Stimulated activated CD8-positive, alpha-beta memory T cell treated with anti-CD3 and anti-CD28 coated beads, Interleukin-15, amount 100 ng/mL, for 24 hours (primary cell): ENCODE results near the gene TMEM63B.
"Not testable (repeated sequence)": the region's sequence is repeated elsewhere in the genome, so short reads cannot be mapped to it uniquely, and the experiment has no call there.

Source experiments
- DNase-seq: peaks from one replicate; pipeline ENCODE4 v3.0.0-alpha.2; 2020; ENCODE audit warnings: low read depth

Gene TMEM63B

DNA sequence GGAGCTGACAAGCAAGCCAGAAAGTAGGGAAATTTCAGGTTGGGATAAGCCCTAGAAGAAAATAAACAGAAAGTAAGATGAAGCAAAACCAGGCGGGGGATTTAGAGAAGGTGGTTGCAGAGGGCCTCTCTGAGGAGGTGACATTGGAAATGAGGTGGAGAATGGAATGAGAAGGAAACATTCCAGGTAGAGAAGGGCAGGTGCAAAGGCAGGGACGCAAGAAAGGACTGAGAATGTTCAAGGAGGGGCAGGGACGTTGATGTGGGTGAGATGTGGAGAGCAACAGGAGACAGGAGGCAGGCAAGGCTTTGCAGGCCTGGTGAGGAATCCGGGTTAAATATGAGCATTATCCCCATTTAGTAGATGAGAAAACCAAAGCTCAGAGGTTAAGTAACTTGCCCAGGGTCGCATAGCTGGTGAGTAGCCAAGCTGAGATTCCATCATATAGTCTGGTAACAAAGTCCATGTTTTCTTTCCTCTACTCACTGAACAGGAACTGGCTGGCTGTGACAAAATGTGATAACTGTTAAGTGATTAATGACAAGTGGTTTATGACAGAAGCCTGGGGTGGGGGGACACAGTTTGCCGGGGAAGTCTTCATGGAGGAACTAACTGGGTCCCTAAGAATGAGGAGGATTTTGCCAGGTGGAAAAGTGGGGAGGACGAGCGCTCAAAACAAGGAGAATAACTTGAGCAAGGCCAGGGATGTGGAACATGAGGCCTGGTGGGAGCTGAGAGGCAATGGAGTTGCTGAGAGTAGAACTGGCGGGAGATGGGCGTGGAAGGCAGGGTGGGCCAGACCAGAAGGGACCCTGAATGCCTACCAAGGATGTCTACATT, 32.7 kb upstream of the TMEM63B start:
- DNase-seq: no peak

DNA sequence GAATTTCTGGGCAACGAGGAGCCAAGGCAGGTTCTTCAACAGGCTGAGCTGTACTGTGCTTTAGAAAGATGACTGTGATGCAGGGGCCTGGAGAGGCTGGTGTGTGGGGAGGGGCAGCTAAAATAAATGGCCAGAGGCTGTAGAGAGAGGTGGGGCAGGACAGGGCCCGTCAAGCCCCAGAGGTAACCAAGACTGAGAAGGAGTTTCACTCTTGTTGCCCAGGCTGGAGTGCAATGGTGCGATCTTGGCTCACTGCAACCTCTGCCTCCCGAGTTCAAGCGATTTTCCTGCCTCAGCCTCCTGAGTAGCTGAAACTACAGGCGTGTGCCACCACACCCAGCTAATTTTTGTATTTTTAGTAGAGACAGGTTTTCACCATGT, 32.1 kb upstream of the TMEM63B start:
- DNase-seq: not testable (repeated sequence)

DNA sequence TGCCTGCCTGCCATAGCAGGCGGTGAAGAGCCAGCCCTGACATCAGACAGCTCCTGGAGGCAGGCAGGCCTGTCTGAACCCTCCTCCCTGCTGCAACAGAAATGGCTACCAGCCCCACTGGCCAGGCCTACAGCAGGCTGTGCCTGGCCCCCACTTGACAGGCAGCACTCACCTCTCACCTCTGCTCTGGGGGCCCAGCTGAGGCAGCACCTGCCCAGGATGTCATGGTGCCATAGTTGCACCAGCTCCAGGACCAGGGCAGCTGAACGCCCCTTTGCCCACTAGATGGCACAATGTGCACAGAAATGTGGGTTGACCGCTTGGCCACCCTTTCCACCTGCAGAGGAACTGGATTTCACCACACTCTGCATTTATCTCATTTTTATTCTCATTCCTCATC, 30.7 kb upstream of the TMEM63B start:
- peak; percentile 32 for DNase-seq

DNA sequence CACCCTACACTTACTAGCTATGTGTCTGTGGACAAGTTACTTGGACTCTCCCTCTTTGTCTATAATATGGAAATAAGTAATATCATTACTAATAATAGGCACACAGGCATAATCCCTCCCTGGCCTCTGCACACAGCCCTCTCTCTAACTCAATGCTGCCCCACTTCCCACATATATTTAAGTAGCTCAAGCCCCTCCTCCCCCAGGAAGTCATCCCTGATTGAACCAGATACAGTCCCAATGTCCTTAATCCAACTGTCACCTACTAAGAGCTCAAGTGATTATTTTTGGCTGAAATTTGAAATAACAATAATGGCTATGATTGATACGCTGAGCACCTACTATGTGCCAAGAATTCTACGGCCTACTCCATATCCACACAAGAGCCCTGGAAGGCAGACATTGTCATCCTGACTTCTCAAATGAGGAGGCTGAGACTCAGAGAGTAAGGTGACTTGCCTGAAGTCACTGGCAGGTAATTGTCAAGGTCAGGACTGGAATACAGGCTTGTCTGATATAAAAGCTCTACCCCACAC, 29.5 kb upstream of the TMEM63B start:
- DNase-seq: no peak

DNA sequence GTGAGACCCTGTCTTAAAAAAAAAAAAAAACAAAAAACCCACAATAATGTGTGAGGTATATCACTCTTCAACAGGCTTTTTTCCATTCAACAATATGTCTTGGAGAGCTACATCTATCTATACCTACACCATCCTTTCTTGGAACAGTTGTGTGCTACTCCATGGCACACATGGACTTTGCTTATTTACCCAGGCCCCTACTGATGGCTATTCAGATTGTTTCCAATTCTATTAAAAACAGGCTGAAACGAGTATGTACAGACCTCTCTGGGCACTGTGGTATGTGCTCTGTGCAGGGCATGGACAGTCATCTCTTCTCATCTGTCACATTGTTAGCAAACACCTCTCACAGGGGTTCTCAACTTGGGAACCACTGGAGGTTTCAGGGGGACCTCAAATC, 28.2 kb upstream of the TMEM63B start:
- no peak for DNase-seq

DNA sequence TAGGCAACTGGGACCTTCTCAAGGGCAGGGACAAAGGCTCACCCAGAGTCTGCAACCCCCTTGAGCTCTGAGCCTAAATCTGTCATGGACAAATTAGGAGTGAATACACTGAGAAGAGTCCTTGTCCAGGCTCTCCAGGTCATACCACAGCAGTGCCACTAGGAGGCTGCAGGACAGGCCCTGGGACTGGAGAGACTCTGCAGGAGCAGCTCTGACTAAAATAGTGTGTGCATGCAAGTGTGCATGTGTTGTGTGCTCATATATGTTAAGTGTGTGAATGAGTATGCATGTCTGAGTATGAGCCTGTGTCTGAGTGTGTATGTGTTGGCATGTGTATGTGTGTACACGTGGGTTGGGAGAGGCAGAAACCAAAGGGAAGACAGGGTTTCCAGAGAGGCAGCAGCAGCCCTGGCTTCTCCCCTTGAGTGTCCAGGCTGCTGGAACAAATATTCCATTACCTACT, 27.2 kb upstream of the TMEM63B start:
- no peak for DNase-seq

DNA sequence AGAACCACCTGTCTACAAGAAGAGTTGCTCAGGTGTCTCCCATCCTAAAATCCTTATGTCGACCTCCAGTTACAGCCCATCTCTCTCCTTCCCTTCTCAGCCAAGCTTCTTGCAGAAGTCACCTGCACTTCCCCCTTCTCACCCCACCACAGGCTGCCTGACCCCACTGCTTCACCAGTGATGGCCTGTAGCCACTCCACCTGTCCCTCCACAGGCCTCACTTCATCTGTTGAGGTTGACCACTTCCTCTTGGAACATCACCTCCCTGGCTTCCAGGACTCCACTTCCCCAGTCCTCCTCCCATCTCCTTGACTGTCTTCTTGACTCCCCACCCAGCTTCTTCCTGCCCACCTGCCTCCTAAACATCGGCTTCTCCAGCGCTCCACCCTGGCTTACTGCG, 25.5 kb upstream of the TMEM63B start:
- DNase-seq: no peak

DNA sequence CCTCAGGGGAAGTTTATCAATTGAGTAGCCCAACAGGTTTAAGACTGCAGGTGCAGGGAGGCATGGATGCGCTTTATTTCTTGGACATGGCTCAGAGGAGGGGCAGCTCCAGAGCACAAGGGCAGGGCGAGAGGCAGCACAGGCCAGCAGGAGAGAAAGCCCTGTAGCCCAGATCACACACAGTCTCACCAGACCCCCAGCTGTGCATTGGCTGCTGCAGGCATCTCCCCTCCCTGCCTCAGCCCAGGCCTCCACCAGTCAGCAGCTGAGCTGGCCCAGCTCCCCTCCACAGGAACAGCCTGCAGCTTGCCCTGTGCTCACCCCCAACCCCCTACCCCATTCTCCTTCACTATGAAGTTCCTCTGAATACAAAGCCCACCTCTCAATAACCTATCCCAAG, 24.8 kb upstream of the TMEM63B start:
- DNase-seq: no peak

DNA sequence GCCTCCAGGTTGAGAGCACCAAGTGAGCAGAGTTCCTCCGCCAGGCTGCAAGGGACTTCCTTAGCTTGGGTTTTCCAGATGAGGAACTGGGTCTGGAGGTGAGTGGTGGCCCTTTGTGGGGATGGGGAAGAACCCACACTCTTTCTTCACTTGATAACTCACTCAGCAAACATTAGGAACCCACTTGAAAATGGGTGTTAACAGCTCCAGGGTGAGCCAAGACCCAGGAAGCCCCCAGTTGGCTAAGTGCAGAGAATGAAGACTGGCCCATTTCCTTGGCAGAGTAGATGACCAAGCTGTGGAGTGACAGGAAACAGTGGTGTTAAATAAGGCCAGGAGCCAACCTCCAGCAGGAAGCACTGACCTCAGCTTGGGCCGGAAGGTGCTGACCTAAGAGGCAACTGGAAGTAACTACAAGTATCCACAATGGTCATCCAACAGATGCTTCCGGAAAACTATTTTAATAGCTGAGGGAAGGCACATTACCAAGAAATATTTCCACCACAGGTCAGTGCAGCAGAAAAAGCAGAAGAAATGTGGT, 22.8 kb upstream of the TMEM63B start:
- DNase-seq: no peak

DNA sequence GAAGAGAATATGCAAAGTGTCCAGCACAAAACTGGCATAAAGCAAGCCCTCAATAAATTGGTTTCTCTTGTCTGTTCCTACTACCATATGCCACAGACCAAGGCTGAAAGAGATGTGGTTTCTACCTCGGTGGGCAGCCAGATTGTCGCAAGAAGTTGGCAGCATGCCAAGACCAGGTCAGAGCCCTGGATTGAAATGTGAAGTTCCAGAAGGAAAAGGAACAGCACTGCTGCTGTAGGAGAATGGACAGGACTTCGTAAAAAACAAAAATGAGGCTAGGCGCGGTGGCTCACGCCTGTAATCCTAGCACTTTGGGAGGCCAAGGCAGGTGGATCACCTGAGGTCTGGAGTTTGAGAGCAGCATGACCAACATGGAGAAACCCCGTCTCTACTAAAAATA, 22.2 kb upstream of the TMEM63B start:
- no peak for DNase-seq

DNA sequence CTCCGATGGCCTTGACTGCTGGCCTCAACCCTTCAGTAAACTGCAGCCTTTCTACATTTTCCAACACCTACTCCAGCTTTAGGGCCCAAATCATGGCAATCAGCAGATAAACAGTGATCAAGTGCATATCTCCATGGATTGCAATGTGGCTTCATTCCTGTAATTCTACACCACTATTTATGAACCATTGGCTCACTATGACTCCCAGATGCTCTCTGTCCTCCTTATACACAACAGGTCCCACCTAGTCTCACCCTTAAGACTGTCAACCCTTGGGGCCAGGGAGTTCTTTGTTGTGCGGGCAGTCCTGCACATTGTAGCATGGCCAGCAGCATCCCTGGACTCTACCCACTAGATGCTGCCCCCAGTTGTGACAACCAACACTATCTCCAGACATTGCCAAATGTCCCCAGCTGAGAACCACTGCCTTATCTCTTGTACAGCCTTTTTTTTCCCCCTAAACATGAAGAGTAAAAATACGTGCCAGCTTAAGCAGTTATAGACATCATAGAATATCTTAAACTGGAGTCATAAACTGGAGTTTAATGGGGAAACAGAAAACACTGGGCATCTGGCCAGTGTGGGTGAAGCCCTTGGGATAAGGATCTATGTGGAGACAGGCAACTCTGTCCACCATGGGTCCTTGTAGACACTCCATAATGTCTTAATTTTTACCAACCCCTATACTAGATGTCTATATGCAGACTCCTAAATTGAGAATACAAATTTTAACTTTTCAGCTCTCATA, 21.2 kb upstream of the TMEM63B start:
- no peak for DNase-seq

DNA sequence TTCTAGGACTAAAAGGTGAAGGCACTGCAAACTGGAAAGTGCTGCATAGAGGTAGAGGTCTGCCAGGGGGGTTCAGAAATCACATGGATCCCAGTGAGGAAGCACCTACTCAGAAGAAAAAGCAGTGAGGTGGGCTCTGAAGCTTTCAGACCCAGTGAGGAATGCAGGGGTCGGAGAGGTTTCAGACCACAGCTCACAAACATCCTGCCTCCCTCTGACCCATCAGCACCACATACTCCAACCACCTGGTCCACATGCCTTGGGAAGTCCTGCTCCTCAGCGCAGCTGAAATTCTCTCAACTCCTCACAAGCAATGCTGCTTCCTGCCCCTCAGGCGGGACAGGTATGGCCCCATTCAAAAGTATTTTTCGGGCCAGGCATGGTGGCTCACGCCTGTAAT, 20.3 kb upstream of the TMEM63B start:
- DNase-seq: no peak

DNA sequence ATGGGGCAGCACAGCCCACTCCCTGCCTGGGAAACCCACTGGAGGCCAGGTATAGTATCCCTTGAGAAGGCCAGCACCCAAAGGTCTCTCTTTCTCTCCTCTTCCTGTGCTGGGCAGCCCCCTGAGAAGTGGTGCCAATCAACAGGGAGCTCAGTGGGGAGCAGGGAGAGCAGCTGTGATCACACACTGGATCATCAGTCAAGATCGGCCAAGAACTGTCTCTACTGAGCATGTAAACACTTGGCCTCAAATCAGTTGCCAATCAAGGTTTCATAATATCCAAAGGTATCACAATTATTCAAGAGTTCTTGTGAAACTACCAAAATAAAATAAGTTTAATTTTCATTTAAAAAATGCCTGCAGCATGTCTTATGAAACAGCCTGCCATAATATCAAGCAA, 18.9 kb upstream of the TMEM63B start:
- no peak for DNase-seq

DNA sequence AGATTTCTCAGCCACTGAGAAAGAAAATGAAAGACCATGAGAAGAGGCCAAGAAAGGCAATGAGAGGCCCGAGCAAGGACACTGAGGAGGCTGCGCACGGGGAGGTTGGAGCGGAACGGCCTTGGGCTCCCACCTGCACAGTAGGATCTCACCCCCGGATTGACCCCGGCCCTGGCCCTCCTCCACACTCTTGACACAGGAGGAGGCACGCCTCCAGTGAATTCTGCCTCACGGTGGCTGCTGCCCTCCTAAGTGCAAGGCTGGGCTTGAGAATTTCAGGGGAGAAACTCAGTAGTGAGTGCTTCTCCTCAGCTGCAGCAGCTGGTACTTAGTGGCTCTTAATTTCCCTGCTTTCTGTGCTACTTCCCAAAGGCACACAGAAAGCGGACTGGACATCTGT, 18.1 kb upstream of the TMEM63B start:
- DNase-seq: no peak

DNA sequence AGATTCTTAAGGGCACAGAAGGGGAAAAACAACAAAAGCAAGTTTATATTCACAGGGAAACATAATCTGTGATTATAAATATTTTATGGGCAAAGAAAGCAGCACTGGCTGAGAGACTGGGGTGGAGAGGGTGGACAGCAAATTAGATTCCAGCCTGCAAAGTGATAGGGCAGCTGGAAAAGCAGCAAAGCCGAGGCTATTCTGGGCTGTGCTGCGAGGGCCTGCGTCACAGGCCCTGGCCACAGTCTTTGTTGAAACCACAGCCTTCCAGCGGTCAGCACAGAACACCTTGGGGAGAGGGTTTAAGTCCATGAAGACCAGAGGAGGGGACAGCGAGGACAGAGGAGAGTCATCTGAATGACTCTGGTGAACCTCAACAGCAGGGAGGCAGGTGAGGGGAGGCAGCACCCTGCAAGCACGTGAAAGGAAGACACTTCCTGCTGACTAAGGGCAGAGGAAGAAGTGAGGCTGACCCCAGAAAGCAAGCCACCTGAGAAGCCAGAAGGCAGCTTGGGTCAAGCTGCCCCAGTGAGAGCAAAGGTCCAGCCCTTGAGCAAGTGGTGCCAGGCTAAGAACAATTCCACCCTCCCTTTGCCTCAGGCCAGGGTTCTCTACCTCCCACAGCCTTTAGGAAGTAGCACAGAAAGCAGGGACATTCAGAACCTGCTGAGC, 17.2 kb upstream of the TMEM63B start:
- DNase-seq: no peak

DNA sequence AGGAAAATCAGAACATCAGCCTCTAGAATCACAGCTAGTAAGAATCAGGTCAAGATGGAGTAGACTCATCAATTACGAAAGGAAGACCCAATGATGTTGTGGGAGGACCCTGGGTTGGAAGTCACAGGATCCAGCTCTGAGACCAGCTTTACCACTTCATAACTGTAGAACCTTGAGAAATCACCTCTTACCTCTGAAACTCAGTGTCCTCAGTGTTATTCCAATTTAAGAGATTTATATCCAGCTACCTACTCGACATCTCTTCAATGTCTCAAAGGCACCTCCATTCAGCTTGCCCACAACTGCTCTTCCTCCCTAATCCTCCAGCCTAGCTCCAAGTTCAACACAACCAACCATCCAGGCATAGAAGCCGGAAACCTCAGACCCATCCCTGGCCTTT, 16.4 kb upstream of the TMEM63B start:
- DNase-seq: no peak

DNA sequence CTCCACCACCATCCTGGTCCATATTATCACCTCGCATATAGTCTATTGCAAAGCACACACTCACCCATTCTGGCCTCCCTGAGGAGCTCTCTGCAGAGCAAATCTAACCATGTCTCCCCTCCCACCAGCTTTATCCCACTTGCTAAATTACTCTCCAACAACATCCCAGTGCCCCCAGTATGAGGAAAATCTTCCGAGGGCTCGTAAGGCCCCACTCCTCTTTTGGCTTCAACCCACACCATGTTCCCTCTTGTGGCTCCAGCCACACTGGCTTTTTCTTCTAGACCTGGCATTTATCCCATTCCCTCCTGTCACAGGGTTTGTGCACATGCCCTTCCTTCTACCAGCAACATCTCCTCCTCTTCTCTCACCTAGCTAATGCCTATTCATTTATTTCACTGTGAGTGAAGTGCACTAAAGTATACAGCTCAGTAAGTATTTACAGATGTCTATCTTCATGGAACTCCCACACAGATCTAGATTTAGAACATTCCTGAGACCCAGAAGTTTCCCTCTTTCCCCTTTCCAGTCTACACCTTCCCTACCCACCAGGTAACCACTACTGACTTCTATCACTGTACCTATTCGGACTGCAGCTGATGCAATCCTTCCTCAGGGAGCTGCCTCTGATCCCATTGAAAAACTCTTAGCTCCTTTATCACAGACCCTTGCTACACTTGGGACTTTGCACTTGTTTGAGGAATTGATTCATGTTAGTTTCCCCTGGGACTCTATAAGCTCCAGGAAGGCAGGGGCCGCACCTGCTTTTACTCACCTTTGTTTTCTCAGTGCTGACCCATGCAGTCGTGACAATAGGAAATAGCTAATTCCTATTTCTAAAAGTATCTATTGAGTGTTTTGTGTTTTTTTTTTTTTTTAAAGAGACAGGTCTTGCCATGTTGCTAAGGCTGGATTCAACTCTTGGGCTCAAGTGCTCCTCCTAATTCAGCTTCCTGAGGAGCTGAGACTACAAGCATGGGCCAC, 15.6 kb upstream of the TMEM63B start:
- DNase-seq: no peak

DNA sequence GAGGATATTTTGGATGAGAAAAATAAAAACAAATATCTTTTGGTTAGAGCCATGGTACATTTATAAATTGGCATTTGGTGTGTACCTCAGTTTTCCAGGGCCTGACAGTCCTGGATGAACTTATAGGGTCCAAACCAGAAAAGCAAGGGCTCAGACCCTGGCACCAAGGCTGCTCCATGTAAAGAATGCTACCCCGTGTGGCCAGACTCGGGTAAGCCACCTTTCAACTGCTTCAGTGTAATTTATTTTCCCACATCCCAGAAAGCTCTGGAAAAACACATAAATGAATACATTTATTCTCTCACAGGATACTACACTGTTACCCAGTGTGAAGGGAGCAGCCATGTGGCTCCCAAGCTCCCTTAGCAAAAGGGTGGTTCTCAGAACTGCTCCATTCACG, 13.9 kb upstream of the TMEM63B start:
- DNase-seq: no peak

DNA sequence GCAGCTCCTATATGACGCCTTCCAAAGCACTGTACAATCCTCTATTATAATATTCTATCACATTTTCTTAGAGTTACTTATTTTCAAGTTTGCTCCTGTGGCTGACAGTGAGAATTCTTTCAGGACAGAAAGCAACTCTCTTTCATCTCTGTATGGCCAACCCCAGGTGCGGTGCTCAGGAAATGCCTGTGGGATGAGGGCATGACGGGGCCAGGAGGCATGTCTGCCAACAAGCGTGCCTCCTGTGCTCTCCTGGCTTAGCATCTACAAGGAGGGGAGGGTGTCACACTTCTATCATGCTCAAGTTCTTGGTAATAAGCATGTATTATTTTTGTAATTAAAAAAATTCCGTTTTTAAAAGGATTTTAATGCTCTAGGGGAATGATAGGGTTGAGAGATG, 11.5 kb upstream of the TMEM63B start:
- no peak for DNase-seq

DNA sequence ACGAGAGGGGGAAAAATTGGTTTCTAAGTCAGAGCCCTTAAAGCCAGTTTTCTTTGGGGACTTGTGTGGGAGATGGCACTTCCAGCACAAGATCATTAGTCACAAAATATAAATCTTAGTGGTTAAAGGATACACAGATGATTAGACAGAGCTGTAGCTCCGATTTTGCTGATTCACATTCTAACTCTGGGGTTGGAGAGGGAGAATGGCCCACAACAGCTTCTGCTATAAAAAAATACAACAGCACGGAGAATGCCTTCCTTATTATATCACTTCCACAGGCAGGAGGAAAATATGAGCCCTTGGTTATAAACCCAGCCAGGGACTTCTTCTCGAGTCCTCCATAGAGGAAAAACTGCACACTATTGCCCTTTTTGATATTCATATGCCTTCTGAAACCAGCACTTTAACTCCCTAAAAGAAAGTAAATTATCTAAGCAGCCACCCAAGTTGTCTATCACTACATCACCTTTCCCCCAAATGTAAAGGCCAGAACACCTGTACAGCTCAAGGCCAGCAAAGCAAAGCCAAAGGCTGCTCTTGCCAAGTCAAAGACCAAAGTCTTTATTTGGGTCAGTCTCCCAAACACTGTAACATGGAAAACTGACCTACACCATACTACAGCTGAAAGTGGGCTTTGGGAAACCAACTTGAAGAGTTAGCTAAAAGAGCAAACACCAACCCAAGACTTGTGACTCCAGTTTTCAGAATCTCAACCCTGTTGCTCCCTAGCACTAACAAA, 10.5 kb upstream of the TMEM63B start:
- no peak for DNase-seq
